Activated naive CD4-positive, alpha-beta T cell treated with anti-CD3 and anti-CD28 coated beads for 36 hours (primary cell): Measurements from ENCODE around the gene ARHGEF37. TPM values are rescaled to one million over a fixed set of nuclear protein-coding genes. Genes with fewer than 3 reads are reported as not detected.
"Not testable (repeated sequence)": the region's sequence is repeated elsewhere in the genome, so short reads cannot be mapped to it uniquely, and the experiment has no call there.

ENCODE experiments used
- CTCF ChIA-PET: fragments of 350-600 bp; sonication (Branson Sonifier 250); formaldehyde crosslinking; loops from one replicate; lab custom pipeline; 2021; ENCODE audit warnings: antibody characterized with exemption; lab: Charles Lee
- DNase-seq: peaks from one replicate; pipeline ENCODE4 v3.0.0-alpha.2; 2020
- H3K27ac Mint-ChIP-seq: one replicate; pipeline ENCODE4 v1.8.0; 2021; ENCODE audit warnings: mild to moderate bottlenecking, mixed read lengths
- H3K27me3 Mint-ChIP-seq: one replicate; pipeline ENCODE4 v1.8.0; 2021; ENCODE audit warnings: low read depth, mixed read lengths
- H3K36me3 Mint-ChIP-seq: one replicate; pipeline ENCODE4 v1.8.0; 2021; ENCODE audit warnings: low read depth, mixed read lengths
- H3K4me1 Mint-ChIP-seq: one replicate; pipeline ENCODE4 v1.8.0; 2021; ENCODE audit warnings: low read depth, mixed read lengths
- H3K4me3 Mint-ChIP-seq: one replicate; pipeline ENCODE4 v1.8.0; 2021; ENCODE audit warnings: mild to moderate bottlenecking, moderate library complexity, mixed read lengths
- H3K9me3 Mint-ChIP-seq: one replicate; pipeline ENCODE4 v1.8.0; 2021; ENCODE audit warnings: mixed read lengths
- intact Hi-C: fragments of 100-400 bp; cut with micrococcal nuclease; formaldehyde crosslinking; loops from one replicate; pipeline ENCODE4 v1.15.1; 2023
- total RNA-seq, 2 experiments: library from RNA; stranded (reverse); gene quantifications; one replicate each; pipeline ENCODE4 v1.2.3, GENCODE V29; 2021

Gene ARHGEF37
- total RNA-seq, 2 experiments from 2014 or later: 0.95 to 2.0 TPM

DNA sequence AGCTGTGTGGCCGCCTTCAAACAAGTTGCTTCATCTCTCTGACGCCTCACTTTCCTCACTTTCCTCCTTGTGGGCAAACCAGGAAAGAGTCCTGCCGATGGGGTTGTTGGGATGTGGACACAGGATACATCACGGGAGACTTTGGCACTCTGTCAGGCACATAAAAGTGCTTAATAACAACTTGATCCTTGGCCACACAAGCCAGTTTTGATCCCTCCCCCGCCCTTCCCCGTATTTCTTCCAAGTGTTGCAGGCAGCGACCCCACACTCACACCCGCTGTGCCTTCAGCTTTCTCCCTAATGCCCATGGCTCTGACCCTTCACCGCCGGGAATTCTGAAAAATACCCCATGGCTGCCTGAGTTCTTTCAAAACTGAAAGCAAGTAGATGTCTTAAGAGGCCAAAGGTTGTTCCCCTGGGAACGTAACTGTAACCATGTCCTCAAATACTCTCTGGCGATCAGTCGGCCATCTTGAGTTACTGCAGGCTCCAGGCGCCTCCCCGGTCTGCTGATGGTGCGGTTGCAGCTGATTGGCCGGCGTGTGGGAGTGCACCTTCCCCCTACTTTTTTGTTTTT lies 59.8 kb downstream of the ARHGEF37 start:
- no peak for DNase-seq
- intact Hi-C loops: no loop called here
- Mint-ChIP-seq H3K4me3 (no peak overlapping the region), H3K9me3 (no peaks in the 10 kb centered on the region), H3K27me3 (no peaks in the 10 kb centered on the region), H3K36me3 (no peaks in the 10 kb centered on the region), H3K4me1 (no peaks in the 10 kb centered on the region), H3K27ac (no peak overlapping the region)
- CTCF ChIA-PET: interaction anchor here (7.1 kb wide), 1 partner anchor 188 kb away, joined by 75 read pairs; no protein-coding TSS in a partner anchor

DNA sequence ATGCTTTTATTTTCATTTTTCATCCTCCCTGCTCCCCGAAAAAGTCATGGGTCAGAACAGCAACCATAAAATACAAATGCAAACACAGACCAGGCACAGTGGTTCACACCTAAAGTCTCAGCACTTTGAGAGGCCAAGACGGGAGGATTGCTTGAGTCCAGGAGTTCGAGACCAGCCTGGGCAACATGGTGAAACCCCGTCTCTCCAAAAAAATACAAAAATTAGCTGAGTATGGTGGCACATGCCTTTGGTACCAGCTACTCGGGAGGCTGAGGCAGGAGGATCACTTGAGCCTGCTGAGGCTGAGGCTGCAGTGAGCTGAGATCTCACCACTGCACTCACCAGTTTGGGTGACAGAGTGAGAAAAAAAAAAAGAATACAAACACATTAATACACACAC lies 60.3 kb downstream of the ARHGEF37 start:
- no peak for DNase-seq
- Mint-ChIP-seq H3K27me3 (no peaks in the 10 kb centered on the region), H3K36me3 (no peaks in the 10 kb centered on the region), H3K4me3 (no peak overlapping the region), H3K4me1 (peaks cover 3% of the 10 kb centered on the region), H3K27ac (no peak overlapping the region), H3K9me3 (no peaks in the 10 kb centered on the region)
- CTCF ChIA-PET: interaction anchor here (1.1 to 7.1 kb wide), 2 partner anchors 187 to 320 kb away, joined by 3 to 75 read pairs; no protein-coding TSS in a partner anchor
- intact Hi-C loops: no loop called here

DNA sequence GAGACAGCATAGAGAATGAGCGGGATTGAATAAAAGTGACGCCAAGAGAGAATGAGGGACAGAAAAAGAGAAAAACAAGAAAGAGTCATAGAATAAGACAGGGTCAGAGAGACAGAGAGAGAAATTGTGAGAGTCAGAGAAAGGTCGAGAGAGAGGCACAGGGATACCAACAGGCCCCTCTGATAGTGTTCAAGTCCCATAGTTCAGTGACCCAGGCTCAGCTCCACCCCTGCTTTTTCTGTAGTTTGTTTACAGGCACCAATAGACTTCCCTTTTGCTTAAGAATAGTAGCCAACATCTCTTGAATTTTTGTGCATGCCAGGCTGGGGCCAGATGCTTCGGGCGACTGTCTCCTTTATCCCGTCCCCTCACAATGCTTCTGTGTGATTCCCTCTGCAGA lies 62.5 kb downstream of the ARHGEF37 start:
- CTCF ChIA-PET: interaction anchor here (0.6 to 1.3 kb wide), 4 partner anchors 186 to 549 kb away, joined by 3 to 4 read pairs (median 4); no protein-coding TSS in a partner anchor
- Mint-ChIP-seq H3K27me3 (no peaks in the 10 kb centered on the region), H3K4me1 (peaks cover 6% of the 10 kb centered on the region), H3K27ac (no peak overlapping the region), H3K36me3 (no peaks in the 10 kb centered on the region), H3K4me3 (no peak overlapping the region), H3K9me3 (no peaks in the 10 kb centered on the region)
- intact Hi-C loops: no loop called here
- no peak for DNase-seq

DNA sequence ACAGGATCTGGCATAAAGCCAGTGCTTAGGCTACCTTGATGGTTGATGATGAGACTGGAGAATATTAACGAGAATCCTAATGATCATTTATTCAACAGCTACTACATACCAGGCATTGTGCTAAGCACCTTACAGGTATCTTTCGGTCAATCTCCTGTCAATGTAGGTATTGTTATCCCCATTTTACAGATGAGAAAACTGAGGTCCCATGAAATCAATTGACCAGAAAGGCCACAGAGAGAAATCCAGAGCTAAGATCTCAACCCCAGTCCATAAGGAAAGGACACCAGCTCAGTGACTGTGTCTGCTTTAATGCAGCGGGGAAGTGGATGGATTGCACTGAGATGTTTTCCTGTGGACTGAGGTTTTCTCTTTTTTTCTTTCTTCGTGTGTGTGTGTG lies 63.3 kb downstream of the ARHGEF37 start:
- no peaks in the 10 kb centered on the region for H3K9me3 Mint-ChIP-seq
- CTCF ChIA-PET: interaction anchor here (0.7 to 1.6 kb wide), 5 partner anchors 12 to 220 kb away, joined by 3 to 4 read pairs (median 3); no protein-coding TSS in a partner anchor

DNA sequence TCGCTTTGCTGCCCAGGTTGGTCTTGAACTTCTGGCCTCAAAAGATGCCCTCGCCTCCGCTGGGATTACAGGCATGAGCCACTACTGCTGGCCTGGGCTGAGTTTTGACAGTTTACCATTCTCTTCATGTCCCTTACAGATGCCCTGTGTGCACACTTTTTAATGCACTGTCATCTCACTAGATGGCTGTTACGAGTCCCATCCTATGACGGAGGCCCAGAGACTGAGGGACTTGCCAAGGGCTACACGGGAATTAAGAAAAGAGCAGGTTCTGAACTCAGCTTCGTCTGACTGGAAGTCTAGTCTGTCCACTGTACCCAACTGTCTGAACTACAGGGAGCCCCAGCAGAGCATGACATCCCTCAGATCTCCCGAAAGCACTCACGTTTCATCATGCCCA lies 63.9 kb downstream of the ARHGEF37 start:
- H3K27ac Mint-ChIP-seq: no peak overlapping the region
- H3K36me3 Mint-ChIP-seq: no peaks in the 10 kb centered on the region
- H3K4me1 Mint-ChIP-seq: peaks cover 6% of the 10 kb centered on the region
- H3K9me3 Mint-ChIP-seq: no peaks in the 10 kb centered on the region
- CTCF ChIA-PET: interaction anchor here (0.5 to 1.6 kb wide), 5 partner anchors 12 to 208 kb away, joined by 3 to 4 read pairs (median 3); no protein-coding TSS in a partner anchor
- H3K4me3 Mint-ChIP-seq: no peak overlapping the region
- H3K27me3 Mint-ChIP-seq: no peaks in the 10 kb centered on the region
- DNase-seq: no peak
- intact Hi-C loops: no loop called here

More for the DNA sequence above, 63.3 kb downstream of the ARHGEF37 start:
- no peak for DNase-seq
- Mint-ChIP-seq H3K36me3 (no peaks in the 10 kb centered on the region), H3K4me3 (no peak overlapping the region), H3K27me3 (no peaks in the 10 kb centered on the region), H3K27ac (no peak overlapping the region), H3K4me1 (peaks cover 6% of the 10 kb centered on the region)
- intact Hi-C loops: no loop called here

DNA sequence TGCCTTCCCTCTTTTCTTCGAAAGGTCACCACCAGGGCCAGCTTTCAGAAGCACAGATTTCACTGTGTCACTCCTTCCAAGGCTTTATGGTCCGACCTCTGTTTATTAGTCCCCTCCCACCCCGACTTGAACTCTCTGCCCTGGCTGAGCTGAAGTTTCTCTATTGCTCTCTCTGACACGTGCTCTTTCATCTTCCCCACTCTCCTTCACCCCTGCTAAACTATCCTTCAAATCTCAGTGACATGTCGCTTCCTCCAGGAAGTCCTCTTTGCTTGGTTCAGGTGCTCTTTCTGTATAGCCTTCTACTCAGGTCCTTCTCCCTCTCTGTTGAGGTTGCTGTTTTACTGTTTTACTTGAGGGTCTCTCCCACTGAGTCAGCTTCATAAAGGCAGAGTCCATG lies 64.4 kb downstream of the ARHGEF37 start:
- Mint-ChIP-seq H3K36me3 (no peaks in the 10 kb centered on the region), H3K9me3 (no peaks in the 10 kb centered on the region), H3K27me3 (no peaks in the 10 kb centered on the region), H3K4me1 (peaks cover 6% of the 10 kb centered on the region), H3K4me3 (no peak overlapping the region), H3K27ac (no peak overlapping the region)
- intact Hi-C loops: no loop called here
- CTCF ChIA-PET: interaction anchor here (0.5 to 1.8 kb wide), 6 partner anchors 9 to 264 kb away, joined by 3 to 6 read pairs (median 3); no protein-coding TSS in a partner anchor
- no peak for DNase-seq

DNA sequence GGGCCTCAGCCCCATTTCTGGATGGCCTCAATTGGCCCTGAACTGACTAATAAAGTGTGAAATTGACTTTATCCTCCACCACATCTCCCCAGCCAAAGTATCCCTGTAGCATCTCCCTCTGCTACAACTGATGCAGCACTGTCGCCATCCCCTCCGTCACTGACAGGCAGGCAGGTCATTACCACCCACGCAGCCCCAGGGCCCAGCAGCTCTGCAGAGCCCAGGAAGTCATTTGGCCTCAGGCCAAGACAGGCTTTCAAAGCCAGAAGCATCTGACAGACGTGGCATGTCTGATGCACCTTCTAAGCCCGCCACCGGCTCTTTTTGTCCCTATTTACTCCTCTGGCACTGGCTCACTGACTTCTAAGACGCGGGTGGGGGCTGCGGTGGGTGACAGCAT lies 65.3 kb downstream of the ARHGEF37 start:
- intact Hi-C loops: no loop called here
- CTCF ChIA-PET: interaction anchor here (1.0 to 1.8 kb wide), 2 partner anchors 10 to 178 kb away, joined by 3 to 6 read pairs; no protein-coding TSS in a partner anchor
- Mint-ChIP-seq H3K27me3 (no peaks in the 10 kb centered on the region), H3K9me3 (no peaks in the 10 kb centered on the region), H3K4me1 (peaks cover 6% of the 10 kb centered on the region), H3K36me3 (no peaks in the 10 kb centered on the region), H3K4me3 (no peak overlapping the region), H3K27ac (no peak overlapping the region)
- DNase-seq: peak; percentile 60

DNA sequence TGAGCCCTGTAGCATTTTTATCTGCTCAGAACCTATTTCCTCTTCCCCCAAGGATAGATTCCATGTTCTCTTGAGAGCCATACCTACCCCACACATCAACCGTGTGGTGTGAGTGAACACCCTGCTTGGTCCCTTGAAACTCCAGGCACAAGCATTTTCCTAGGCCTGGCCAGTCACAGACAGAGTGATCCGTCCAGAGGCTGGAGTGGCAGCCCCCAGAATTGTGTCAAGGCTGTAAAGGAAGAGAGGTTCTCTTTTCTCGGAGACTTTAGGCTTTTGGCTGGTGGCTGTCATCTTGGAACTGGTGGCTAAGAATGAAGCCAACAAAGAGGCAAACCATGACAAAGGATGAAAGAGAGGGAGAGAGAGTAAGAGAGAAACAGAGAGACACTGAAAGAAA lies 66.0 kb downstream of the ARHGEF37 start:
- no peak overlapping the region for H3K4me3 Mint-ChIP-seq
- H3K27ac Mint-ChIP-seq: no peak overlapping the region
- no peaks in the 10 kb centered on the region for H3K9me3 Mint-ChIP-seq
- DNase-seq: no peak
- intact Hi-C loops: no loop called here
- no peaks in the 10 kb centered on the region for H3K27me3 Mint-ChIP-seq
- CTCF ChIA-PET: interaction anchor here (1.8 kb wide), 1 partner anchor 11 kb away, joined by 6 read pairs; no protein-coding TSS in a partner anchor
- peaks cover 6% of the 10 kb centered on the region for H3K4me1 Mint-ChIP-seq
- no peaks in the 10 kb centered on the region for H3K36me3 Mint-ChIP-seq

DNA sequence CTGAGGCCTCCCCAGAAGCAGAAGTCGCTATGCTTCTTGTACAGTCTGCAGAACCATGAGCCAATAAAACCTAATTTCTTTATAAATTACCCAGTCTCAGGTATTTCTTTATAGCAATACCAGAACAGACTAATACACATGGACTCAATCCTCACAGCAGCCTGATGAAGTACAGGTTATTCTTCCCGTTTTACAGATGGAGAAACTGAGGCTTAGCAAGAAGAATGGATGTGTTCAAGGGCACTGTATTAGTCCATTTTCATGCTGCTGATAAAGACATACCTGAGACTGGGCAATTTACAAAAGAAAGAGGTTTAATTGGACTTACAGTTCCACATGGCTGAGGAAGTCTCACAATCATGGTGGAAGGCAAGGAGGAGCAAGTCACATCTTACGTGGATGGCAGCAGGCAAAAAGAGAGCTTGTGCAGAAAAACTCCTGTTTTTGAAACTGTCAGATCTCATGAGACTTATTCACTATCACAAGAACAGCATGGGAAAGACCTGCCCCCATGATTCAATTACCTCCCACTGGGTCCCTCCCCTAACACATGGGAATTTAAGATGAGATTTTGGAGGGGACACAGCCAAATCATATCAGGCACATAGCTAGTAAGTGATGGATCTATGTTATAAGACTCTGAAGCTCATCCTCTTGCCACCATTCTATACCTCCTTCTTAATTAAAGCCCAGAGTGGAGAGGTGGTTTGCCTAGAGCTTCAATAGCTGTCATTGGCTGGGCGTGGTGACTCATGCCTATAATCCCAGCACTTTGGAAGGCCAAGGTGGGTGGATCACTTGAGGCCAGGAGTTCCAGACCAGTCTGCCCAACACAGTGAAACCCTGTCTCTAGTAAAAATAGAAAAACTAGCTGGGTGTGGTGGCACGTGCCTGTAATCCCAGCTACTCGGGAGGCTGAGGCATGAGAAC lies 67.4 kb downstream of the ARHGEF37 start:
- intact Hi-C loops: loop anchor here (2.0 kb wide), 1 partner anchor 312 kb away; the partner anchor contains the start of gene SLC26A2
- not testable (repeated sequence) for H3K27me3 Mint-ChIP-seq, H3K9me3 Mint-ChIP-seq, H3K27ac Mint-ChIP-seq, H3K36me3 Mint-ChIP-seq, H3K4me3 Mint-ChIP-seq, H3K4me1 Mint-ChIP-seq
- DNase-seq: peak; percentile 41
- CTCF ChIA-PET: interaction anchor here (0.5 to 1.1 kb wide), 5 partner anchors 12 to 313 kb away, joined by 3 to 8 read pairs (median 3); no protein-coding TSS in a partner anchor

DNA sequence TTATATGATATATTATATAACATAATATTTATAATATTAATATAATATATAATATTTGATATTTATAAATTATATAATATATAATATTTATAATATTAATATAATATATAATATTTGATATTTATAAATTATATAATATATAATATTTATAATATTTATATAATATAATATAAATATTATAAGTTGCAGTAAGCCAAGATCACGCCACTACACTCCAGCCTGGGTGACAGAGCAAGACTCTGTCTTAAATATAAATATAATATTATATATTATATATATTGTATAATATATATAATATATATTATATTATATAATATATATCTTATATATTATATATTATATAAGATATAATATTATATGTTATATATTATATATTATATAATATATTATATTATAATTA lies 68.4 kb downstream of the ARHGEF37 start:
- not testable (repeated sequence) for H3K27me3 Mint-ChIP-seq, H3K9me3 Mint-ChIP-seq, H3K4me3 Mint-ChIP-seq, H3K4me1 Mint-ChIP-seq, H3K36me3 Mint-ChIP-seq, H3K27ac Mint-ChIP-seq, DNase-seq
- CTCF ChIA-PET: interaction anchor here (1.1 kb wide), 1 partner anchor 31 kb away, joined by 3 read pairs; no protein-coding TSS in a partner anchor
- intact Hi-C loops: loop anchor here (2.0 kb wide), 1 partner anchor 311 kb away; the partner anchor contains the start of gene SLC26A2

DNA sequence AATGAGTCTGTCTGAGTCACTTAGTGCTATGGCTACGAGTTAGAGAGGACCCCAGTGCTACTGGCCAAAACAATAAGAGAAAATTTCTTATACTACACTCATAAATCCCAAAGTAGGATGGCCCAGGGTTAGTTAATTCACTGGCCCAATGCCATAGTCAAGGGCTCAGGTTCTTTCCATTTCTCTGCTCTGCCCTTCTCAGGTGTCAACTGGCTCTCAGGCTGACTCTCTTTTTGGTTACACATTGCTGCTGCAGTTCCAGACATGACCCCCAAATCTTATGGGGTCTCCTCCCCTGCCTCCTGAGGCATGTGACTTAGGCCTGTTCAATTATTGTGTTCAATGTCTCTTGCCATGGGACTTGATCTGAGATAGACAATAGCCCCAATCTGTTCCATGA lies 70.4 kb downstream of the ARHGEF37 start:
- H3K36me3 Mint-ChIP-seq: no peaks in the 10 kb centered on the region
- no peak overlapping the region for H3K4me3 Mint-ChIP-seq
- DNase-seq: peak; percentile 34
- CTCF ChIA-PET: interaction anchor here (1.0 to 1.8 kb wide), 6 partner anchors 9 to 201 kb away, joined by 3 to 4 read pairs (median 4); no protein-coding TSS in a partner anchor
- peaks cover 3% of the 10 kb centered on the region for H3K9me3 Mint-ChIP-seq
- intact Hi-C loops: no loop called here
- no peak overlapping the region for H3K27ac Mint-ChIP-seq
- peaks cover 2% of the 10 kb centered on the region for H3K4me1 Mint-ChIP-seq
- no peaks in the 10 kb centered on the region for H3K27me3 Mint-ChIP-seq

DNA sequence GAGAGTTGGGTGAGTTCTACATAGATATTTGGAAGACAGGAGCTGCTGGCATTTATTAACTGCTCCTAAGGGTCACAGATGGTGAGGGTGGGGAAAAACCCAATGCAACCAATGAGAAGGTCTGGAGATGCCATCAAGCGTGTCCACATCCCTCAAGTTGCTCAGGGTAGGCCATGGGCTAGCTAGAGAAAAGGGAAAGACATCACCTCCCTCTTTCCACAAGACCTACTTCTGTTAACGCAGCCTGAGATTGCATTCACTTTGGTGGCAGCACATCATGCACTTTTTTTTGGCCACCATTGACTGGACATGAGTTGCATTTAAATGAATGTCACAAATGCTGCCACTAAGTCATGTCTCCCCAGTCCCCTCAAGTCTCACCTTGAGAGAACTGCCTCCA lies 71.4 kb downstream of the ARHGEF37 start:
- H3K9me3 Mint-ChIP-seq: peaks cover 9% of the 10 kb centered on the region
- H3K36me3 Mint-ChIP-seq: no peaks in the 10 kb centered on the region
- H3K4me3 Mint-ChIP-seq: no peak overlapping the region
- no peak overlapping the region for H3K27ac Mint-ChIP-seq
- CTCF ChIA-PET: interaction anchor here (0.8 to 1.8 kb wide), 8 partner anchors 8 to 200 kb away, joined by 3 to 5 read pairs (median 4); no protein-coding TSS in a partner anchor
- DNase-seq: no peak
- no peaks in the 10 kb centered on the region for H3K27me3 Mint-ChIP-seq
- no peaks in the 10 kb centered on the region for H3K4me1 Mint-ChIP-seq
- intact Hi-C loops: no loop called here
